Peyer's patch (tissue), 4 donors: ENCODE measurements around the gene METTL2A.
"Not testable (repeated sequence)": the region's sequence is repeated elsewhere in the genome, so short reads cannot be mapped to it uniquely, and the experiment has no call there.

Experiments
- CTCF ChIP-seq, 6 experiments: fragments of 450-650 bp in 4 of 6; fragments of 200-600 bp in 2 of 6; sonication (generic) in 1 of 6; IDR thresholded peaks; one replicate each; pipeline ENCODE4 v1.5.1; 2017 to 2019; ENCODE audit warnings: antibody characterized with exemption in 6 of 6, mild to moderate bottlenecking in 3 of 6, moderate library complexity in 1 of 6
- POLR2A ChIP-seq, 2 donors: fragments of 450-650 bp; IDR thresholded peaks; one replicate each; pipeline ENCODE4 v1.5.1; 2017; ENCODE audit warnings: antibody characterized with exemption in 2 of 2, mild to moderate bottlenecking in 2 of 2, moderate library complexity in 2 of 2

- TF ChIP-seq POLR2A, CTCF (IDR thresholded peaks at IDR 0.05): not testable (repeated sequence)
These were observed 28.5 kb downstream of the METTL2A start for GRCh38 chr17:62452195-62452594.
